GM19324 (cell line): ENCODE measurements around the gene PRRX2.
"Not testable (repeated sequence)": the region's sequence is repeated elsewhere in the genome, so short reads cannot be mapped to it uniquely, and the experiment has no call there.

Experiments used
- ATAC-seq: cut with Tn5 transposase; IDR thresholded peaks from one replicate; pipeline ENCODE4 v1.9.1; 2021; ENCODE audit warnings: mild to moderate bottlenecking, moderate library complexity; ENCODE audit not compliant: unreplicated experiment, low FRiP score

Gene PRRX2

GRCh38 chr9:129751841-129752801 is 86.7 kb downstream of the PRRX2 start:
- no peak for ATAC-seq

- no peak for ATAC-seq
Measured at GRCh38 chr9:129752900-129753729, 87.7 kb downstream of the PRRX2 start, which contains the start of gene PTGES. Gene PTGES, minus strand, starts transcription at chr9:129753042. Its CDS starts 30 bp downstream, at chr9:129753012.

GRCh38 chr9:129755151-129755550 is 89.7 kb downstream of the PRRX2 start:
- ATAC-seq, result no peak

GRCh38 chr9:129756191-129756590 is 90.7 kb downstream of the PRRX2 start:
- ATAC-seq, result no peak

GRCh38 chr9:129757045-129757444 is 91.6 kb downstream of the PRRX2 start:
- no peak for ATAC-seq

GRCh38 chr9:129759319-129759718 is 93.9 kb downstream of the PRRX2 start:
- ATAC-seq, result no peak

- ATAC-seq, result no peak
Measured at GRCh38 chr9:129759804-129760502, 94.5 kb downstream of the PRRX2 start.

GRCh38 chr9:129760784-129761183 is 95.3 kb downstream of the PRRX2 start:
- not testable (repeated sequence) for ATAC-seq

- ATAC-seq, result no peak
Measured at GRCh38 chr9:129761293-129761900, 96.0 kb downstream of the PRRX2 start.

- ATAC-seq, result no peak
Measured at GRCh38 chr9:129761901-129762369, 96.5 kb downstream of the PRRX2 start.

- not testable (repeated sequence) for ATAC-seq
Measured at GRCh38 chr9:129762370-129762984, 97.0 kb downstream of the PRRX2 start.

- no peak for ATAC-seq
Measured at GRCh38 chr9:129762985-129763926, 97.8 kb downstream of the PRRX2 start.

- no peak for ATAC-seq
Measured at GRCh38 chr9:129765764-129766317, 100.4 kb downstream of the PRRX2 start.

GRCh38 chr9:129768486-129768885 is 103.0 kb downstream of the PRRX2 start:
- no peak for ATAC-seq

GRCh38 chr9:129769669-129770068 is 104.2 kb downstream of the PRRX2 start:
- no peak for ATAC-seq

GRCh38 chr9:129770741-129771140 is 105.3 kb downstream of the PRRX2 start:
- no peak for ATAC-seq
